Measurements from ENCODE around the gene SH3BP5.

DNA sequence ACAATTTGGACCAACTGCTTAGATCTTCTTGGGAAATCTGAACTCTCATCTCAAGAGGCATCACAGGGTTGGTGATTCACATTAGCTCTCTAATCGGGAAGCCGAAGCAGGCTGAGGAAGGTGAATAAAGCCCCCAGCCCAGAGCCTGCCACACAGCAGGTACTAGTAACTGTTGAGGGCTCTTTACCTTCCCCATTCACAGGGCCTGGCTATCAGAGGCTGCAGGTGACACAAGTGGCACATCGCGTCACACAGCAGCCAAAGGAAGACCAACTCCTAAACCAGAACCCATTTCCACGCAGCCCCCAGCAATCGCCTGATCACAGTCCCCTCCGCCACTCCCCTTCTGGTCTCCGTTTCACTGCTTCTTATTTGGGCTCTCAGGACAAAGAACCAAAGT is 29.2 kb downstream of the SH3BP5 start:
- TF ChIP-seq POLR2A (IDR thresholded peaks at IDR 0.05) (no peak), EP300 (IDR thresholded peaks at IDR 0.05) (no peak)
- TF ChIP-seq, protein P1, sequence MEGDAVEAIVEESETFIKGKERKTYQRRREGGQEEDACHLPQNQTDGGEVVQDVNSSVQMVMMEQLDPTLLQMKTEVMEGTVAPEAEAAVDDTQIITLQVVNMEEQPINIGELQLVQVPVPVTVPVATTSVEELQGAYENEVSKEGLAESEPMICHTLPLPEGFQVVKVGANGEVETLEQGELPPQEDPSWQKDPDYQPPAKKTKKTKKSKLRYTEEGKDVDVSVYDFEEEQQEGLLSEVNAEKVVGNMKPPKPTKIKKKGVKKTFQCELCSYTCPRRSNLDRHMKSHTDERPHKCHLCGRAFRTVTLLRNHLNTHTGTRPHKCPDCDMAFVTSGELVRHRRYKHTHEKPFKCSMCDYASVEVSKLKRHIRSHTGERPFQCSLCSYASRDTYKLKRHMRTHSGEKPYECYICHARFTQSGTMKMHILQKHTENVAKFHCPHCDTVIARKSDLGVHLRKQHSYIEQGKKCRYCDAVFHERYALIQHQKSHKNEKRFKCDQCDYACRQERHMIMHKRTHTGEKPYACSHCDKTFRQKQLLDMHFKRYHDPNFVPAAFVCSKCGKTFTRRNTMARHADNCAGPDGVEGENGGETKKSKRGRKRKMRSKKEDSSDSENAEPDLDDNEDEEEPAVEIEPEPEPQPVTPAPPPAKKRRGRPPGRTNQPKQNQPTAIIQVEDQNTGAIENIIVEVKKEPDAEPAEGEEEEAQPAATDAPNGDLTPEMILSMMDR (IDR thresholded peaks at IDR 0.05): no peak

All from tibial nerve (tissue), 4 donors.